Heart left ventricle (tissue), 13 donors: ENCODE results near the gene CACNA1C.

Experiments
- CTCF ChIP-seq, 12 donors: fragments of 200-600 bp; sonication (generic) in 4 of 12; IDR thresholded peaks; one replicate each; pipeline versions ENCODE4 v1.5.0 to v1.8.0; 2018 to 2022; ENCODE audit warnings: antibody characterized with exemption in 12 of 12, mild to moderate bottlenecking in 5 of 12
- POLR2A ChIP-seq, 2 donors: fragments of 450-650 bp; IDR thresholded peaks; one replicate each; pipeline ENCODE4 v1.6.1; 2017; ENCODE audit warnings: antibody characterized with exemption in 2 of 2, mild to moderate bottlenecking in 2 of 2, moderate library complexity in 2 of 2
- donor health status: ischemic (EF 13 %, LVEDD 7.1; RV severe dilation, severe dysfunction).
- donor health status: DM: no; HTN: yes; CAD: no.
- donor health status: DM: no; HTN: no; CAD: no.
- donor health status: ischemic (EF 25% LVEDD 6.9; RV normal size, moderate dysfunction).
- donor health status: ischemic (EF 25% LVEDD 5.7; RV mildly dilated, moderate dysfunction).
- donor health status: ischemic (EF 35%, LVEDD 5.7; RV mildly dilated, moderate dysfunction).
- donor health status: nonischemic (EF 11% LVEDD 7.7; RV severe dilation, severe dysfunction).
- donor health status: DM: yes; HTN: yes; CAD: no.
- donor health status: PGD.
- donor health status: ischemic (EF 29% LVEDD 5.4; RV normal size, mild dysfunction).
- donor health status: nonischemic (EF 23%, LVEDD 6.1; RV moderate dilation, normal function).

GRCh38 chr12:2596441-2596840, 543.7 kb downstream of the CACNA1C start:
- TF ChIP-seq POLR2A (IDR thresholded peaks at IDR 0.05), result no peak
- no peak for TF ChIP-seq CTCF (IDR thresholded peaks at IDR 0.05)
